Skin of body (tissue), 2 donors: ENCODE measurements around the gene EMD. TPM values are rescaled to one million over a fixed set of nuclear protein-coding genes. Genes with fewer than 3 reads are reported as not detected.
"Not testable (repeated sequence)": the region's sequence is repeated elsewhere in the genome, so short reads cannot be mapped to it uniquely, and the experiment has no call there.

ENCODE experiments used
- DNase-seq: peaks from one replicate; lab custom pipeline; 2025; lab: John Stamatoyannopoulos, UW
- total RNA-seq: library from RNA; depleted of rRNA; stranded (reverse); fragments of >200 nt; gene quantifications from one replicate; pipeline ENCODE4 v1.2.3, GENCODE V29; 2014

Gene EMD
- total RNA-seq, 1 donor from 2014 or later: 24.0 TPM

GRCh38 chrX:154389812-154390747, 11.0 kb downstream of the EMD start:
- not testable (repeated sequence) for DNase-seq

DNA sequence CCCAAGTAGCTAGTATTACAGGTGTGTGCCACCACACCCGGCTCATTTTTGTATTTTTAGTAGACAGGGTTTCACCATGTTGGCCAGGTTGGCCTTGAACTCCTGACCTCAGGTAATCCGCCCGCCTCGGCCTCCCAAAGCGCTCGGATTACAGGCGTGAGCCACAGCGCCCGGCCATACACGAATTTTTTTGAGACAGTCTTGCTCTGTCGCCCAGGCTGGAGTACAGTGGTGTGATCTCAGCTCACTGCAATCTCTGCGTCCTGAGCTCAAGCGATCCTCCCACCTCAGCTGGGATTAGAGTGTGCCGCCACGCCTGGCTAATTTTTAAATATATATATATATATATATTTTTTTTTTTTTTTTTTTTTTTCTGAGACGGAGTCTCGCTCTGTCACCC, 17.3 kb downstream of the EMD start:
- DNase-seq: not testable (repeated sequence)

- DNase-seq: peak; percentile 3
These were observed 18.1 kb downstream of the EMD start for GRCh38 chrX:154396973-154397887.

GRCh38 chrX:154397888-154398667, 19.0 kb downstream of the EMD start, which contains the start of gene RPL10:
RPL10 (plus strand) TSS chrX:154398377; CDS start chrX:154398520, 143 bp downstream.
- peak; percentile 95 for DNase-seq

DNA sequence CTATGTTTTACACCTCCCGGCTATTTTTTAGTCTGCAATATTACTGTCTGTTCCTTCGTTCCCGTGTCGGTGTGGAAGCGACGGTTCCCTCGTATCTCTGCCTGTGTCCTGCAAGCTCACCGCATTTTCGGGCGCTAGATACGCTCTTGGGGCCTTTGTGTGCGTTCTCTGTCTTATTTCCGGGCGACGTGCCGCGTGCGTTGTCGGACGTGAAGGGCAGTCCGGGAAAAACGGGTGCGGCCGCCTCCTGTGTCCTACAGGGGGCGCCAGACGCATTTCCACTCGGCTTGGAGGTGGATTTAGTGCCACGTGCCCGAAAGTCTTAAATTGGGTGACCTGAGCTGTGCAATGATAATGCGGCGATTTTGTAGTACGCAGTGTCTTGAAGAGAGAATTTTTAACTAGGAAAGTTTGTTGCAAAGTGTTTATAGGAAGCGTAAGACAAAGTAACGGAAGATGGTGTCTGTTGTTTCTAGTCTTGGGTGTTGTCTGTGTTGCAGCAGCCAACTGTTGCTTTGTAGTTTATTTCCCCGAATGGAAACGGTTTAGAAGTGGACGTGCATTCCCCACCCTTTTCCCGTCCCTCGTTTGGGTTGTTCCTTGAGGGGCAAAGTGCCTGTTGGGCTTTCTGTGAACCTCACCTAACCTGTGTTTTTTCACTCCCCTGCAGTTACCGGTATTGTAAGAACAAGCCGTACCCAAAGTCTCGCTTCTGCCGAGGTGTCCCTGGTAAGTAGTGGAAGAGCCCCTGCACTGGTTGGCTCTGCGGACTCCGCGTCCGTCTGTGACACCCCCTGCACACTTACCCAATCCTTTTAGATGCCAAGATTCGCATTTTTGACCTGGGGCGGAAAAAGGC, 19.8 kb downstream of the EMD start:
- peak; percentile 68 for DNase-seq

- no peak for DNase-seq
These were observed 20.7 kb downstream of the EMD start for GRCh38 chrX:154399527-154400368.

GRCh38 chrX:154400369-154400817, 21.3 kb downstream of the EMD start:
- not testable (repeated sequence) for DNase-seq

GRCh38 chrX:154401045-154401799, 22.1 kb downstream of the EMD start:
- DNase-seq: no peak

DNA sequence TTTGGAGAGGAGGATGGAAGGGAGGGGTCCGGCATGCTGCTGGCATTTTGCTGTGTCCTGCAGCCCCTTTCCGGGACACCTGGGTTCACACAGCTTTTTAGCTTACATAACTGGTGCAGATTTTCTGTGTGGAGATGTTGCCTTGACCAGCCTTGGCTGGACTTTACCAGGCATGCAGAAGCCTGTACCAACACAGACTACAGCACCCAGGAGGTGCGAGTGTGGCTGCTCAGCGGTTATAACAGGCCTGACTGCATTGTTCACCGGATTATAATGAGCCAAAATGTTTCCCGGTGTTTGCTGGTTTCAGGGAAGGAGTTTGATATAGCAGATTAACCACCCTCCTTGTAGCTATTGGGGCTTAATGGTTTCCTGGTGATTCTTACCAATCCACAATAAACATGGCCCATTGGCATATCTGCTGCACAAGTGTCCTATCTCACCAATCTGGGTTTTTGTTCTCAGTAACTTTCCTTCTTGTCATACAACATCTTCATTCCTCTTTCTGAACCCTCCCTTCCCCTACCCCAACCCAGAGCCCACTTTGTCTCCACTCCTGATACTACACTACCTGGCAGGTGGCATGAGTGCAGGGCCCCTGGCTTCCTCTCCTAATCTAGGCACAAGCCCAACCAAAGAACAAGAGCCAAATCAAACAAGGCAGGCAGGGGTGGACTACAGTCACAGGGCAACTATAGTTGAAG, 23.0 kb downstream of the EMD start:
- no peak for DNase-seq

DNA sequence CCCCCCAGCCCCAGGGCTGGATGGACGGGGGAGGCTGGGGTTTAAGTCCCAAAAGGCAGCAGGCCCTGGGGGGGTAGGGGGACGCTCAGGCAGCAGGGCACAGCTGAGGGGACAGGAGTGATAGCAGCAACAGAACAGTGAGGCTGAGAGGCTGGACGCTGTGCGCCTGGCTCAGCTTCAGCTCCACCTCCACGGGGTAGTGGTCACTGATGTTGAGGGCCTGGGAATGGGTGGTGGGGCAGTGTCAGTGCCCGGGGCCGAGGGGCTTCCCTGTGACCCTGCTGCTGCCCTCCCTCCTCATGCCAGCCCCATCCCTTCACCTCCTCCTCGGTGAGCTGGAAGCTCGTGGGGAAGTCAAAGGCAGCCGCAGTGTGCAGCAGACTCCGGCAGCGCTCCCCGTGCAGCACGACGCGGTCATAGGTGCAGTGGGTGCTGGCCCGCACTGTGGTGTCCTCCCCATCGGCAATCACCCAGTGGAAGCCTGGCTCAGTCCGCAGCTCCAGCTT, 23.6 kb downstream of the EMD start:
- DNase-seq: no peak

- no peak for DNase-seq
These were observed 24.1 kb downstream of the EMD start for GRCh38 chrX:154403192-154403591.

DNA sequence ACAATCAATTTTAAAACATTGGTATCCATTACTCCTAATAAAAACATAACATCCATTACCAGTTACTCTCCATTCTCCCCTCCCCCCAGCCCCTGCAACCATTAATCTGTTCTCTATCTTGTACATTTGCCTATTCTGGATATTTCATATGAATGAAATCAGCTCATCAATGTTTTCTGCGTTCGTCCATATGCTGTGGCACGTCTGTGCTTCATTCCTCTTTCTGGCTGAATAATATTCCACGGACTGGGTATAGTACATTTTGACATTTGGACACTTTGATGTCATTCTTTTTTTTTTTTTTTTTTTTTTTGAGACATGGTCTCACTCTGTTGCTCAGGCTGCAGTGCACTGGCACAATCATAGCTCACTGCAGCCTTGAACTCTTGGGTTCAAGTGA, 24.8 kb downstream of the EMD start:
- no peak for DNase-seq

- DNase-seq: no peak
These were observed 25.6 kb downstream of the EMD start for GRCh38 chrX:154404625-154405192.

DNA sequence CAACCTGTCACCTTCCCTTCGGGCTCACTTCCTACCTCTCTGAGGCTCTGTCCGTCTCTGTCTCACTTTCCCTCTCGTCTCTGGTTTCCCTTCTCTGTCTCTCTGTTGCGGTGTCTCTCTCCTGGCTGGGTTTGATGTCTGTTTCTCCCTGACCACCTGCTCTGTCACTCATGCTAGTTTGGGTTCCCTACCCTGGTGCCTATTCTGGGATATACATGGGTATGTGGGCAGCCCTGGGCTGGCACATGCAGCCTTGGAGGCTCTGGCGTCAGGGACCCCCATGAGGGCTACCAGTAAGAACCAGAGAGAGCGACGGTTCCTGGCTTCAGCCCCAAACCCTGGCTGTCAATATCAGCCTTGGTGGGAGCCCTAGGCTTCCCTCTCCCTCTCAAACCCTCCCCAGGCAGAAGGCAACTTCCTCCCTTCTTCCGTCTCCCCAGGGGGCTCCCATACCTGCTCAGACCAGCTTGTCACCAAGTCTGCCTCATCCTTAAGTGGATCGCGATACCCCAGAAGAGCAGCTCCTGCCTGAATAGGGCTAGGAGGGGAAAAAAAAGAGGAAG, 29.6 kb downstream of the EMD start:
- no peak for DNase-seq

DNA sequence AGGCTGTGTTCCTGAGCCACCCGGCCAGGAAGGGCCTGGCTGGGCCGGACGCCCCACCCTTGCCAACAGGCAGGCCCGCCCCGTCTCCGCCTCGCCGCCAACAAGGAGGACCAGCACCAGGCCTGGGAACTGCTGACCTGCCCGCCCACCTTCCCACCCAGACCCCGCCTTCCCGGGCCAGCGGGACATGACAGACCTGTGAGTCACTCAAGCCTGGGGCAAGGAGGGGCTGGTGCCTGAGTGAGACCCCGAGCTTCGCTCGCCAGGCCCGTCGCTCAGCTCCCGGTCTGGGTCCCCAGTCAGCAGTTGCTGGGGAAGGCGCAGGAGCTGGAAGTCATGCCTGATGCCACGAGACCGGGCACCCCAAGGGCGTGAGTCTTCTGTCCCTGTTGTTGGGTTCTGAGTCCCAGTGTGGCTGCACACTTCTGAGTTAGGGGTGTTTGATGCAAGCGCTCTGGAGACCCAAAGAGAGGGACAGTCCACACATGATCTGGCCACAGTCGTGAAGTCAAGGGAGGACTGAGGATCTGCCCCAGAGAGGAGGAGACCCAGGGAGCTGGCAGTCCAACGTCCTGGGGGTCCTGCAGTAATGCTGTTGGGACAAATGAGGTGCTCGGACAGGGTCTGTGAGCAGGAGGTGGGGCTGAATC, 30.3 kb downstream of the EMD start, which contains the start of gene DNASE1L1:
Gene DNASE1L1 (minus strand): TSS at position 33 of the 650 bp plus-strand sequence. CDS start 3,686 bp downstream, outside the sequence.
- DNase-seq: no peak

GRCh38 chrX:154411981-154412340, 32.9 kb downstream of the EMD start:
- DNase-seq: no peak
